Measurements from ENCODE around the gene COMMD9. TPM values are rescaled to one million over a fixed set of nuclear protein-coding genes. Genes with fewer than 3 reads are reported as not detected.

COMMD9 gene
- total and polyA plus RNA-seq, 2 of the 4 experiments (the other 2 are of a cell fraction) = 50.7 to 58.3 TPM

DNA sequence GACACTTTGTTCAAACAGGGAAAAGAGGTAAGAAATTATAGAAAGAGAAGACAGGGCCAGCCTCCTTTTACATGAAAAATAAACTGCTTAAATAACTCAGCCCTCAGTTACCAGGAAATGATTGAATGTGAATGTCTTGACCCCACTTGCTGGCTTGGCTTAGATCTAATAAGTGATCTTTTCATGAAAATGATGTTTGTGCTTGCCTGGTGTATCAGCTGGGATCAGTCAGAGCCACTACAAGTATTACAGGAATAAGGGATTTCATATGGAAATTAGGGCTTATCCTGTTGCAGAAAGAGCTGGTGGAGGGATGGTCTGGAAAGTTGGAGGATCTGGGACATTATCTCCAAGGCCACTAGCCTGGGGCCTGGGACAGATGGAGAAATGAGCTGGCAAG, 51.8 kb downstream of the COMMD9 start:
- Histone ChIP-seq H3K36me3 (ENCODE audit: control insufficient read depth, insufficient read depth, low read length) (no peaks in the 10 kb centered on the region), H3K79me1 (ENCODE audit: low read depth in 1 of 2, low read length in 2 of 2) (no peaks in the 10 kb centered on the region), H2AFZ (replicated peaks; ENCODE audit: low read length, poor library complexity) (no peak overlapping the region), H3K4me1 (ENCODE audit: control insufficient read depth, insufficient read depth, low read length) (no peaks in the 10 kb centered on the region), H3K9ac (ENCODE audit: low read depth, low read length) (no peak overlapping the region), H2BK20ac (ENCODE audit: low read depth, low read length) (no peak overlapping the region), H3K4me2 (ENCODE audit: low read depth, low read length) (no peak overlapping the region), H4K8ac (ENCODE audit: low read depth in 2 of 2, low read length in 2 of 2) (no peak overlapping the region), H3K4ac (ENCODE audit: low read depth, low read length) (no peak overlapping the region), H3K18ac (ENCODE audit: low read depth, low read length) (no peak overlapping the region), H3K27ac (ENCODE audit: insufficient read depth, low read length) (no peak overlapping the region), H3K56ac (ENCODE audit: extremely low read depth, insufficient read depth, low read length) (no peak overlapping the region), H2AK9ac (replicated peaks; ENCODE audit: low read depth, low read length, poor library complexity) (no peak overlapping the region), H2AK5ac (ENCODE audit: low read depth, low read length) (no peak overlapping the region), H3K23ac (ENCODE audit: low read depth, low read length) (no peak overlapping the region), H3K27me3 (ENCODE audit: control insufficient read depth, insufficient read depth, low read length) (peaks cover 8% of the 10 kb centered on the region; the same call in 1 of the 2 replicates), H2BK120ac (ENCODE audit: low read depth, low read length) (no peak overlapping the region), H2BK15ac (ENCODE audit: low read depth, low read length) (no peak overlapping the region), H3K9me1 (ENCODE audit: insufficient read depth, low read length) (peaks cover 2% of the 10 kb centered on the region; the same call in 1 of the 2 replicates), H3K14ac (replicated peaks; ENCODE audit: low read depth, low read length) (no peak overlapping the region), H4K91ac (ENCODE audit: insufficient read depth, low read depth, low read length) (no peak overlapping the region), H3K4me3 (ENCODE audit: insufficient read depth, low read depth, low read length) (no peak overlapping the region), H2BK5ac (ENCODE audit: low read depth, low read length, poor library complexity, severe bottlenecking) (no peak overlapping the region), H4K20me1 (ENCODE audit: insufficient read depth, low read length) (no peaks in the 10 kb centered on the region), H3K9me3 (ENCODE audit: control insufficient read depth, insufficient read depth, low read length) (no peaks in the 10 kb centered on the region), H4K5ac (ENCODE audit: low read depth, low read length) (no peak overlapping the region)
- in situ Hi-C loops (cut with MboI; ENCODE audit: low sequenced_read_pairs) (no loop called here), intact Hi-C loops (cut with micrococcal nuclease) (no loop called here), dilution Hi-C loops (cut with HindIII; ENCODE audit: low sequenced_read_pairs, unreplicated experiment) (no loop called here)
- DNase-seq (no peak), ATAC-seq (ENCODE audit: low read depth) (no peak)
- ChIA-PET POLR2A (ENCODE audit: unreplicated experiment) (no interaction called here), CTCF (no interaction called here)
- no TSS peak for BruUV-seq (replicated peaks)
- TF ChIP-seq SMC3 (IDR thresholded peaks at IDR 0.05; ENCODE audit: low read depth, low read length) (no peak), NFE2L2 (IDR thresholded peaks at IDR 0.05; ENCODE audit: low read depth, low read length) (no peak), RAD21 (IDR thresholded peaks at IDR 0.05; ENCODE audit: low read length) (no peak), BHLHE40 (IDR thresholded peaks at IDR 0.05; ENCODE audit: low read depth, low read length) (no peak), MAZ (IDR thresholded peaks at IDR 0.05; ENCODE audit: borderline replicate concordance, low read depth, low read length) (no peak), CHD1 (IDR thresholded peaks at IDR 0.05; ENCODE audit: low read depth, low read length) (no peak), RCOR1 (IDR thresholded peaks at IDR 0.05; ENCODE audit: insufficient replicate concordance, low read length) (no peak), CEBPB (IDR thresholded peaks at IDR 0.05; ENCODE audit: low read depth, low read length) (no peak), POLR2A (IDR thresholded peaks at IDR 0.05; ENCODE audit: low read depth, low read length) (no peak), FOS (IDR thresholded peaks at IDR 0.05; ENCODE audit: low read depth, low read length) (no peak), RFX5 (IDR thresholded peaks at IDR 0.05; ENCODE audit: low read depth, low read length) (no peak), MAFK (IDR thresholded peaks at IDR 0.05; ENCODE audit: low read depth, low read length) (no peak), MXI1 (IDR thresholded peaks at IDR 0.05; ENCODE audit: borderline replicate concordance, low read depth, low read length) (no peak)
- TF ChIP-seq, protein P1, sequence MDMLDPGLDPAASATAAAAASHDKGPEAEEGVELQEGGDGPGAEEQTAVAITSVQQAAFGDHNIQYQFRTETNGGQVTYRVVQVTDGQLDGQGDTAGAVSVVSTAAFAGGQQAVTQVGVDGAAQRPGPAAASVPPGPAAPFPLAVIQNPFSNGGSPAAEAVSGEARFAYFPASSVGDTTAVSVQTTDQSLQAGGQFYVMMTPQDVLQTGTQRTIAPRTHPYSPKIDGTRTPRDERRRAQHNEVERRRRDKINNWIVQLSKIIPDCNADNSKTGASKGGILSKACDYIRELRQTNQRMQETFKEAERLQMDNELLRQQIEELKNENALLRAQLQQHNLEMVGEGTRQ (IDR thresholded peaks at IDR 0.05; ENCODE audit: low read depth, low read length) = no peak
- TF ChIP-seq, protein P2, sequence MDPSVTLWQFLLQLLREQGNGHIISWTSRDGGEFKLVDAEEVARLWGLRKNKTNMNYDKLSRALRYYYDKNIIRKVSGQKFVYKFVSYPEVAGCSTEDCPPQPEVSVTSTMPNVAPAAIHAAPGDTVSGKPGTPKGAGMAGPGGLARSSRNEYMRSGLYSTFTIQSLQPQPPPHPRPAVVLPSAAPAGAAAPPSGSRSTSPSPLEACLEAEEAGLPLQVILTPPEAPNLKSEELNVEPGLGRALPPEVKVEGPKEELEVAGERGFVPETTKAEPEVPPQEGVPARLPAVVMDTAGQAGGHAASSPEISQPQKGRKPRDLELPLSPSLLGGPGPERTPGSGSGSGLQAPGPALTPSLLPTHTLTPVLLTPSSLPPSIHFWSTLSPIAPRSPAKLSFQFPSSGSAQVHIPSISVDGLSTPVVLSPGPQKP (IDR thresholded peaks at IDR 0.05; ENCODE audit: borderline replicate concordance, low read depth, low read length) = no peak
- TF ChIP-seq, protein P3, sequence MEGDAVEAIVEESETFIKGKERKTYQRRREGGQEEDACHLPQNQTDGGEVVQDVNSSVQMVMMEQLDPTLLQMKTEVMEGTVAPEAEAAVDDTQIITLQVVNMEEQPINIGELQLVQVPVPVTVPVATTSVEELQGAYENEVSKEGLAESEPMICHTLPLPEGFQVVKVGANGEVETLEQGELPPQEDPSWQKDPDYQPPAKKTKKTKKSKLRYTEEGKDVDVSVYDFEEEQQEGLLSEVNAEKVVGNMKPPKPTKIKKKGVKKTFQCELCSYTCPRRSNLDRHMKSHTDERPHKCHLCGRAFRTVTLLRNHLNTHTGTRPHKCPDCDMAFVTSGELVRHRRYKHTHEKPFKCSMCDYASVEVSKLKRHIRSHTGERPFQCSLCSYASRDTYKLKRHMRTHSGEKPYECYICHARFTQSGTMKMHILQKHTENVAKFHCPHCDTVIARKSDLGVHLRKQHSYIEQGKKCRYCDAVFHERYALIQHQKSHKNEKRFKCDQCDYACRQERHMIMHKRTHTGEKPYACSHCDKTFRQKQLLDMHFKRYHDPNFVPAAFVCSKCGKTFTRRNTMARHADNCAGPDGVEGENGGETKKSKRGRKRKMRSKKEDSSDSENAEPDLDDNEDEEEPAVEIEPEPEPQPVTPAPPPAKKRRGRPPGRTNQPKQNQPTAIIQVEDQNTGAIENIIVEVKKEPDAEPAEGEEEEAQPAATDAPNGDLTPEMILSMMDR (conservative IDR thresholded peaks at IDR 0.05; ENCODE audit: low read depth, low read length) = no peak
